Astrocyte (in vitro differentiated cells and primary cell): Measurements from ENCODE around the gene KCNJ3.

Experiments used
- EZH2 ChIP-seq: IDR thresholded peaks from 2 replicates; pipeline ENCODE4 v1.6.1; 2012; ENCODE audit warnings: mild to moderate bottlenecking, low read length, inconsistent platforms; ENCODE audit not compliant: insufficient read depth
- TF ChIP-seq, protein P1 (sequence below): IDR thresholded peaks from 2 replicates; pipeline ENCODE4 v1.5.1; 2011; ENCODE audit warnings: low read depth, mild to moderate bottlenecking, inconsistent platforms, low read length, moderate library complexity; ENCODE audit not compliant: insufficient read depth

DNA sequence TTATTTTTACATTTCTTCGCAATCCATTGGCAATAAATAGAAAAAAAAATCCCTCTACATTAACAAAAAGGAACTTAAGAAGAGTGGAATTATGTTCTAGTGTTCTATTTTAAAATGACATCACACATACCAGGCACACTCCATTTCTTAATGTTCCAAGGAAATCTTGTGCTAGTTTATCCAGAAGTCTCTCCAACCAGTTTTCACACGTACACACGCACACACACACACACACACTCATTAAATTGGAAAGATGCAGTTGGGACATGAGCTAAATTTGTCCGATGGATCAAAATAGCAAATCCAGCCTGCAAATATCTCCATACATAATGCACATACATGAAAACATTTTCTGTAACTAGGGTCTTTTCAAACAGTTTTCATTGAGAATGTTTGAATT, 78.3 kb downstream of the KCNJ3 start:
- TF ChIP-seq, protein P1, sequence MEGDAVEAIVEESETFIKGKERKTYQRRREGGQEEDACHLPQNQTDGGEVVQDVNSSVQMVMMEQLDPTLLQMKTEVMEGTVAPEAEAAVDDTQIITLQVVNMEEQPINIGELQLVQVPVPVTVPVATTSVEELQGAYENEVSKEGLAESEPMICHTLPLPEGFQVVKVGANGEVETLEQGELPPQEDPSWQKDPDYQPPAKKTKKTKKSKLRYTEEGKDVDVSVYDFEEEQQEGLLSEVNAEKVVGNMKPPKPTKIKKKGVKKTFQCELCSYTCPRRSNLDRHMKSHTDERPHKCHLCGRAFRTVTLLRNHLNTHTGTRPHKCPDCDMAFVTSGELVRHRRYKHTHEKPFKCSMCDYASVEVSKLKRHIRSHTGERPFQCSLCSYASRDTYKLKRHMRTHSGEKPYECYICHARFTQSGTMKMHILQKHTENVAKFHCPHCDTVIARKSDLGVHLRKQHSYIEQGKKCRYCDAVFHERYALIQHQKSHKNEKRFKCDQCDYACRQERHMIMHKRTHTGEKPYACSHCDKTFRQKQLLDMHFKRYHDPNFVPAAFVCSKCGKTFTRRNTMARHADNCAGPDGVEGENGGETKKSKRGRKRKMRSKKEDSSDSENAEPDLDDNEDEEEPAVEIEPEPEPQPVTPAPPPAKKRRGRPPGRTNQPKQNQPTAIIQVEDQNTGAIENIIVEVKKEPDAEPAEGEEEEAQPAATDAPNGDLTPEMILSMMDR = no peak
- no peak for TF ChIP-seq EZH2
